ENCODE results near the gene PAK1. TPM values are rescaled to one million over a fixed set of nuclear protein-coding genes. Genes with fewer than 3 reads are reported as not detected.

PAK1 gene
- total RNA-seq, 1 donor: 56.2 TPM

DNA sequence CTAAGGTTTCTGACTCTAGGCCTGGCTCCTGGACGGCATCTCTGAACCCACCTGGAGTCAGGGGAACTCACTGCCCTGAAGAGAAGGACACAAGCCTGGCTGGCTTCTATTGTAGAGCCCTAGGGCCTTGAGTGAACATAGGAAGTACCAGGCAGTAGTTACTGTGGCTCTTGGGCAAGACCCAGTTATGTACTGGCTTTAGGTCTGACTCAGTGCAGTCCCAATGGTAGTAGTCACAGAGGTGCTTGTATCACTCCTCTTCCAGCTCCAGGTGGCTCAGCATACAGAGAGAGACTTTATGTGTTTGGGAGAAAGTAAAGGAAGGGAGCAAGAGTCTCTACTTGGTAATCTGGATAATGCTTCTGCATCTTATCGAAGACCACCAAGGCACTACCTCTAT is 13.9 kb upstream of the PAK1 start:
- TF ChIP-seq, protein P1, sequence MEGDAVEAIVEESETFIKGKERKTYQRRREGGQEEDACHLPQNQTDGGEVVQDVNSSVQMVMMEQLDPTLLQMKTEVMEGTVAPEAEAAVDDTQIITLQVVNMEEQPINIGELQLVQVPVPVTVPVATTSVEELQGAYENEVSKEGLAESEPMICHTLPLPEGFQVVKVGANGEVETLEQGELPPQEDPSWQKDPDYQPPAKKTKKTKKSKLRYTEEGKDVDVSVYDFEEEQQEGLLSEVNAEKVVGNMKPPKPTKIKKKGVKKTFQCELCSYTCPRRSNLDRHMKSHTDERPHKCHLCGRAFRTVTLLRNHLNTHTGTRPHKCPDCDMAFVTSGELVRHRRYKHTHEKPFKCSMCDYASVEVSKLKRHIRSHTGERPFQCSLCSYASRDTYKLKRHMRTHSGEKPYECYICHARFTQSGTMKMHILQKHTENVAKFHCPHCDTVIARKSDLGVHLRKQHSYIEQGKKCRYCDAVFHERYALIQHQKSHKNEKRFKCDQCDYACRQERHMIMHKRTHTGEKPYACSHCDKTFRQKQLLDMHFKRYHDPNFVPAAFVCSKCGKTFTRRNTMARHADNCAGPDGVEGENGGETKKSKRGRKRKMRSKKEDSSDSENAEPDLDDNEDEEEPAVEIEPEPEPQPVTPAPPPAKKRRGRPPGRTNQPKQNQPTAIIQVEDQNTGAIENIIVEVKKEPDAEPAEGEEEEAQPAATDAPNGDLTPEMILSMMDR (IDR thresholded peaks at IDR 0.05; ENCODE audit: insufficient read depth, low read length): no peak
- DNase-seq (ENCODE audit: low read depth): no peak
- no peak overlapping the region for H3K4me3 ChIP-seq (ENCODE audit: low read depth, low read length)

DNA sequence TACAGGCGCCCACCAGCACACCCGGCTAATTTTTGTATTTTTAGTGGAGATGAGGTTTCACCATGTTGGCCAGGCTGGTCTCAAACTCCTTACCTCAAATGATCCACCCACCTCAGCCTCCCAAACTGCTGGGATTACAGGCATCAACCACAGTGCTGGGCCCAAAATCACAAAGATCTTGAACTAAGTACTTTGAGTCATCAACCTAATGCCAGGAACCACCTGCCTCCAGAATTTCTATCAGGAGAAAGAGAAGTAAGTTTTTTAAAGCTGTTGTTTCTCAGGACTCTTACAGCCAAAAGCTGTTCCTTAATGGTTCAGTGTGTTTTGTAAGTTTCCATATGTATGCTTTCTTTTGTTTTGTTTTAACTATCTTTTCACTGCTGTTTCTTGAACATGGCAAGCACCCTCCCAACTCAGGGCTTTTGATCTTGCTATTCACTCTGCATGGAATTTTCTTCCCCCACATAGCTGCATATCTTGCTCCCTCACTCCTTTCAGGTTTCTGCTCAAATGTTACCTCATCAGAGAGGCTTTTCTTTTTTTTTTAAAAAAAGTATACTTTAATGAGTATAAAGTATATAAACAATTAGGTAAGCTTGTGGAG is 6.0 kb upstream of the PAK1 start:
- H3K4me3 ChIP-seq (ENCODE audit: low read depth, low read length): no peak overlapping the region
- no peak for DNase-seq (ENCODE audit: low read depth)

DNA sequence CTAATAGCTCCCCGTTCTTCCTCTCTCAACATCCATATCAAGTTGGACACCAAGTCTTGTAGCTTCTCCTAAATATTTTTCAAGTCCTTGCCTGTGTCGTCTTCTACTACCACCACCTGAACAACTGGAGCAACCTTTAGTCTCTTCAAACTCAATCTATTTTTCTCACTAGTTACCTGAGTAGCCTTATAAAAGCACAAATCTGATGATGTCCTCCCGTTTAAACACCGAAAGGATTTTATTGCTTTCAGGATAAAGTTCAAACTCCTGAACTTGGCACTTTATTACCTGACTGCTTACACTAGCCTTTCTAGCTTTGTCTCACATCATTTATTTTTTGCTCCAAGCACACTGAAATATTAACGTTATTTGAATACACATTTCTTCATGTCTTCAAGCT is 1.3 kb upstream of the PAK1 start:
- TF ChIP-seq, protein P1 (IDR thresholded peaks at IDR 0.05; ENCODE audit: insufficient read depth, low read length): no peak
- no peak for DNase-seq (ENCODE audit: low read depth)
- H3K4me3 ChIP-seq (ENCODE audit: low read depth, low read length): no peak overlapping the region

More for the DNA sequence above, 6.0 kb upstream of the PAK1 start:
- TF ChIP-seq, protein P1 (IDR thresholded peaks at IDR 0.05; ENCODE audit: insufficient read depth, low read length): no peak

DNA sequence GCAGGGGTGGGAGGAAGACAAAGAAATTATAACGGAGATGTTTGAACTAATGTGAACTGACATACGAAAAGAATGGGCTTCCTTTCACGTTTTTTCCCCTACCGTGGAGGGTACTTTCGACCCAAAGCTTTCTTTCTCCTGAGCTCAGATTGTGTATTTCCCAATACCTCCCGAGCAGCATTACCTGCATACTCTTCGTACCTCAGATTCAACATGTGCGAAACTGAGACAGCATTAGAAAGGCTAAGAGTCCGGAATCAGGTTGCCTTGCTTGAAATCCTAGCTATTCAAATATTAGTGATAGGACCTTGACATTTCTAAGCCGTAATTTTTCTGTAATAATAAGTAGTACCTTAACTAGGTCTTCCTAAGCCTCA is 778 bp upstream of the PAK1 start:
- peak overlapping the region; percentile 65 for H3K4me3 ChIP-seq (ENCODE audit: low read depth, low read length)
- TF ChIP-seq, protein P1 (IDR thresholded peaks at IDR 0.05; ENCODE audit: insufficient read depth, low read length): no peak
- no peak for DNase-seq (ENCODE audit: low read depth)

DNA sequence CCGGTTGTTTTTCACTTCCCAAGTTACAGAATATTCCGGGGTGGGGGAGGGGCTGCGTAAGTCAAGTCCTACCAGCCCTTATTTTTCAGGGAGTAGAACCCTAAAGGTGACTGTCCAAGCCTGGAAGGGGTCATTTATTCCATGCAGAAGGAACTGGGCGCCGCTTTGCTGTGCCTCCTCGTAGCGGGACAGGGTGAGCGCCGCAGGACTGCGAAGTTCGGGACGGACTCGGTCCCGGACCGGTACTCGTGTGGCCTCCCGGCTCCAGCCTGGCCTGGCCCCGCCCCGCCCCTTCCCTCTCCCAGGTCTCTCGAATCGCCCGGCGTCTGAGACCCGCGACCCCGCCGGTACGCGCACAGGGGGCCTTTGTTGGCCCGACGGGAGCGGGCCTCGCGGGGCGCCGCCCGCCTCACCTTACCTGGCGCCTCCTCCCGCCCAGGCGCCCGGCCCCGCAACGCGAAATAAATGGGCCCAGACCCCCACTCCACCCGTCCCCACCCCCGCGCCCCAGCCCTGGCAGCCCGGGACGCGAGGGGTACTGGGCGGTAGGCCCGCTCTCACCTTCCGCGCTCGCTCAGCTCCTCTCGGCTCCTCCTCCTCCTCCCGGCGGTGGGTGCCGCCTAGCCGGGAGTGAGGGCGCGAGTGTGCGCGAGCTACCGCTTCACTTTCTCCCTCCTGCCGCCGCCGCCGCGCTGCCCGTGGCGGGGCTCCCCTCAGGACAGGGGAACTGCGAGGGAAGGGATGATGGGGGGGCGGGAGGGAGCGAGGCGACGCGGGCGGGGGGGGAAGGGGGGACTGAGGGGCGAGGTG is 698 bp downstream of the PAK1 start:
- no peak for DNase-seq (ENCODE audit: low read depth)
- H3K4me3 ChIP-seq (ENCODE audit: low read depth, low read length): peak overlapping the region; percentile 65
- TF ChIP-seq, protein P1 (IDR thresholded peaks at IDR 0.05; ENCODE audit: insufficient read depth, low read length): no peak

DNA sequence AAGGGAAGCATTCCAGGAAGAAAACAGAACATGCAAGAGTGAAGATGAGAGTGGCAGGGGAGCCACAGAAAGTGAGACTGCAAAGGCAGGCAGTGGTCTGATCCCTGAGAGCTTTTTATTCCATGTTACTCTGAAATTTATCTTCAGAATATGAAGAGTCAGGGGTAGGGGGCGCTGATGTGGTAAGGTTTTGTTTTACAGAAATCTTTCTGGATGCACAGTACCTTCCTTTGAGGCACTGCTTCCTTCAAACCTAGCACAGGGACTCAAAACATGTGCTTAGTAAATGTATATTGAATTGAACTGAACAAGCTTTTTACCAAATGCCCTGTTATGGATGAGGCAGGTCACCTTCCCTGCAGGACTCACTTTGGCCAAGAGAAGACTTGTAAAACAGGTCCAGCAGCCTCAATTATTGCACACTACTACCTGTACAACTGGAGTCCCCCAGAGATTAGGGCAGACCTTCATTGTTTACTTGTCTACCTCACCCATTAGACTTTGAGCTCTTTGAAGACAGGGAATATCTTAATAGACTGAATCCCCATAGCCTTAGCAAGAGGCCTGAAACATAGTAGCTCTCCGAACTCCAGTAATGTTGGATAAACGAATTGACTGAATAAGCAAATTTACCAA is 2.2 kb downstream of the PAK1 start:
- no peak overlapping the region for H3K4me3 ChIP-seq (ENCODE audit: low read depth, low read length)
- TF ChIP-seq, protein P1 (IDR thresholded peaks at IDR 0.05; ENCODE audit: insufficient read depth, low read length): no peak
- DNase-seq (ENCODE audit: low read depth): no peak

All from fibroblast of the aortic adventitia (primary cell).